Lung (tissue), 12 donors: ENCODE results near the gene BCL2. TPM values are rescaled to one million over a fixed set of nuclear protein-coding genes. Genes with fewer than 3 reads are reported as not detected.

Experiments
- ATAC-seq: fragments of 200-7000 bp; cut with Tn5 transposase; one replicate; pipeline ENCODE4 v1.9.1; 2020; ENCODE audit warnings: moderate number of reproducible peaks; ENCODE audit not compliant: insufficient read depth, low FRiP score
- DNase-seq, 3 donors: peaks; one replicate each; pipeline ENCODE4 v3.0.0-alpha.2; 2013 to 2017
- H3K27ac ChIP-seq, 2 donors: one replicate each; pipeline ENCODE4 v1.5.1; 2013; ENCODE audit warnings: mild to moderate bottlenecking in 2 of 2, moderate library complexity in 2 of 2, control low read depth in 1 of 2, inconsistent platforms in 1 of 2, low read depth in 1 of 2, low read length in 1 of 2
- H3K27me3 ChIP-seq, 3 donors: one replicate each; pipeline ENCODE4 v1.5.1; 2013; ENCODE audit warnings: low read length in 2 of 3; ENCODE audit not compliant: control insufficient read depth in 3 of 3, insufficient read depth in 3 of 3
- H3K36me3 ChIP-seq, 4 donors: one replicate each; pipeline ENCODE4 v1.5.1; 2013; ENCODE audit warnings: low read length in 4 of 4, mild to moderate bottlenecking in 1 of 4, moderate library complexity in 1 of 4; ENCODE audit not compliant: control insufficient read depth in 4 of 4, insufficient read depth in 4 of 4
- H3K4me1 ChIP-seq, 5 donors: one replicate each; pipeline ENCODE4 v1.5.1; 2013; ENCODE audit warnings: low read length in 5 of 5, mild to moderate bottlenecking in 2 of 5, moderate library complexity in 1 of 5; ENCODE audit not compliant: control insufficient read depth in 5 of 5, insufficient read depth in 5 of 5
- H3K4me3 ChIP-seq: one replicate; pipeline ENCODE4 v1.5.1; 2013; ENCODE audit warnings: mild to moderate bottlenecking, control low read depth, moderate library complexity
- H3K9ac ChIP-seq, 2 donors: one replicate each; pipeline ENCODE4 v1.5.1; 2013; ENCODE audit warnings: low read length in 2 of 2, control low read depth in 1 of 2; ENCODE audit not compliant: insufficient read depth in 1 of 2
- H3K9me3 ChIP-seq, 4 donors: one replicate each; pipeline ENCODE4 v1.5.1; 2013; ENCODE audit warnings: low read length in 3 of 4, mild to moderate bottlenecking in 1 of 4, moderate library complexity in 1 of 4; ENCODE audit not compliant: control insufficient read depth in 4 of 4, insufficient read depth in 3 of 4
- CTCF ChIP-seq: IDR thresholded peaks from 2 replicates; pipeline ENCODE4 v1.5.1; 2012; ENCODE audit warnings: mild to moderate bottlenecking; ENCODE audit errors: control extremely low read depth, extremely low read depth
- WGBS, 2 donors: extraction: QIAGEN DNeasy Blood & Tissue Kit; methylation state at CpG; one replicate each; pipeline ENCODE4 v1.1.7; 2013; 5-methylcytosine and 5-hydroxymethylcytosine counted together
- polyA plus RNA-seq, 2 donors: library from polyadenylated mRNA; stranded (reverse); fragments of 200-250 nt; gene quantifications; one replicate each; pipeline ENCODE4 v1.2.1, GENCODE V29; 2013
- total RNA-seq, 2 donors: library from RNA; depleted of rRNA in 1 of 2; stranded (reverse); fragments of >200 nt in 1 of 2; gene quantifications; one replicate each; pipeline ENCODE4 v1.2.1, GENCODE V29; 2014 to 2021
- donor health status: control.
- donor health status: control.
- donor health status: Bipolar disorder and iron deficiency.
- donor health status: healthy.
- donor health status: DM: yes; HTN: yes; CAD: no.

The BCL2 gene
- total and polyA plus RNA-seq, 4 donors = 1.5 to 30.9 (median 5.3) TPM

- Histone ChIP-seq H3K9ac (no peak overlapping the region), H3K27me3 (no peaks in the 10 kb centered on the region), H3K36me3 (peaks cover 21 to 36% (median 25%) of the 10 kb centered on the region in 4 donors), H3K27ac (no peak overlapping the region), H3K4me1 (peaks cover 0 to 8% (median 0%) of the 10 kb centered on the region in 5 donors), H3K9me3 (peaks cover 0 to 1% (median 0%) of the 10 kb centered on the region in 4 donors), H3K4me3 (no peak overlapping the region)
- WGBS, 2 donors = 90 to 96% methylated on average over 5 of the region's 5 CpGs
- TF ChIP-seq CTCF = no peak
- DNase-seq (no peak), ATAC-seq (no peak)
Measured at GRCh38 chr18:63344263-63344662, 24.7 kb upstream of the BCL2 start.

GRCh38 chr18:63342206-63342605, 22.6 kb upstream of the BCL2 start:
- Histone ChIP-seq H3K9ac (no peak overlapping the region), H3K4me3 (no peak overlapping the region), H3K4me1 (peaks cover 0 to 8% (median 0%) of the 10 kb centered on the region in 5 donors), H3K36me3 (peaks cover 25 to 35% (median 27%) of the 10 kb centered on the region in 4 donors), H3K27me3 (no peaks in the 10 kb centered on the region), H3K27ac (no peak overlapping the region), H3K9me3 (peaks cover 0 to 1% (median 0%) of the 10 kb centered on the region in 4 donors)
- ATAC-seq (no peak), DNase-seq (peak; percentile 44 to 50 (median 49))
- peak; percentile 2 for TF ChIP-seq CTCF
- 46 to 56% methylated on average over 5 of the region's 5 CpGs for WGBS, 2 donors

- 35% methylated on average over 4 of the region's 4 CpGs for WGBS, 2 donors
- no peak overlapping the region for H3K4me3 ChIP-seq
- no peaks in the 10 kb centered on the region for H3K4me1 ChIP-seq
- DNase-seq = peak; percentile 30 to 54 (median 46)
- no peak overlapping the region for H3K27ac ChIP-seq
- no peaks in the 10 kb centered on the region for H3K9me3 ChIP-seq
- no peak overlapping the region for H3K9ac ChIP-seq
- no peaks in the 10 kb centered on the region for H3K27me3 ChIP-seq
- H3K36me3 ChIP-seq = peaks cover 25 to 33% (median 29%) of the 10 kb centered on the region in 4 donors
- TF ChIP-seq CTCF = peak; percentile 8
- no peak for ATAC-seq
Measured at GRCh38 chr18:63339920-63340484, 20.4 kb upstream of the BCL2 start.
